SK-N-SH (cell line): ENCODE measurements around the gene EHD1. TPM values are rescaled to one million over a fixed set of nuclear protein-coding genes. Genes with fewer than 3 reads are reported as not detected.

Experiments
- CTCF ChIA-PET: fragments of 300-600, 350-600 bp; formaldehyde crosslinking; extraction: SDS; loops from one replicate; lab custom pipeline; 2021; lab: Yijun Ruan, JAX
- POLR2A ChIA-PET: fragments of 350-600 bp; sonication (Branson Sonifier 250); formaldehyde crosslinking; extraction: SDS; loops from one replicate; lab custom pipeline; 2020; ENCODE audit warnings: antibody characterized with exemption, inconsistent platforms; lab: Yijun Ruan, JAX
- DNase-seq: peaks from one replicate; pipeline ENCODE4 v3.0.0; 2012
- H2AFZ ChIP-seq: fragments of 200-600 bp; sonication (generic); 2 replicates; pipeline ENCODE4 v1.8.1; 2016; ENCODE audit warnings: antibody characterized with exemption, mild to moderate bottlenecking, low read depth
- H3F3A ChIP-seq: fragments of 200-600 bp; sonication (generic); replicated peaks from 2 replicates; pipeline ENCODE3; 2016; ENCODE audit warnings: antibody characterized with exemption, mild to moderate bottlenecking; ENCODE audit not compliant: insufficient read depth
- H3K27ac ChIP-seq, 2 experiments: fragments of 200-500 bp in 1 of 2; fragments of 200-600 bp in 1 of 2; sonication (Bioruptor generic) in 1 of 2; sonication (generic), shearing (Covaris generic) in 1 of 2; 2 replicates each; pipeline versions ENCODE4 v1.5.1 to v1.6.1; 2014 to 2016; ENCODE audit warnings: low read depth in 2 of 2, inconsistent platforms in 1 of 2, low read length in 1 of 2, mild to moderate bottlenecking in 1 of 2, mixed read lengths in 1 of 2
- H3K27me3 ChIP-seq: fragments of 200-600 bp; sonication (generic), shearing (Covaris generic); 2 replicates; pipeline ENCODE4 v1.6.1; 2016; ENCODE audit warnings: mixed run types; ENCODE audit not compliant: insufficient read depth
- H3K36me3 ChIP-seq, 2 experiments: fragments of 200-500 bp in 1 of 2; fragments of 200-600 bp in 1 of 2; sonication (Bioruptor generic) in 1 of 2; sonication (generic) in 1 of 2; replicated peaks in 1 of 2; 2 replicates each; pipeline versions ENCODE3 to v1.5.1; 2014 to 2016; ENCODE audit warnings: low read length in 1 of 2, mild to moderate bottlenecking in 1 of 2; ENCODE audit not compliant: insufficient read depth in 2 of 2, control insufficient read depth in 1 of 2
- H3K4me1 ChIP-seq, 2 experiments: fragments of 200-500 bp in 1 of 2; fragments of 200-600 bp in 1 of 2; sonication (Bioruptor generic) in 1 of 2; sonication (generic), shearing (Covaris generic) in 1 of 2; 2 replicates each; pipeline versions ENCODE4 v1.5.1 to v1.6.1; 2014 to 2016; ENCODE audit warnings: low read depth in 1 of 2, low read length in 1 of 2, mixed run types in 1 of 2; ENCODE audit not compliant: insufficient read depth in 2 of 2, control insufficient read depth in 1 of 2
- H3K4me2 ChIP-seq: fragments of 200-600 bp; sonication (generic), shearing (Covaris generic); 2 replicates; pipeline ENCODE4 v1.6.1; 2017; ENCODE audit warnings: mixed run types
- H3K4me3 ChIP-seq, 2 experiments: fragments of 200-500 bp in 1 of 2; fragments of 200-600 bp in 1 of 2; sonication (Bioruptor generic) in 1 of 2; sonication (generic), shearing (Covaris generic) in 1 of 2; 2 replicates each; pipeline versions ENCODE4 v1.5.1 to v1.8.1; 2014 to 2016; ENCODE audit warnings: low read depth in 2 of 2, inconsistent platforms in 1 of 2, low read length in 1 of 2, mild to moderate bottlenecking in 1 of 2, mixed read lengths in 1 of 2, moderate library complexity in 1 of 2
- H3K79me2 ChIP-seq: fragments of 200-600 bp; sonication (generic); 2 replicates; pipeline ENCODE4 v1.8.1; 2017; ENCODE audit warnings: mild to moderate bottlenecking; ENCODE audit not compliant: insufficient read depth
- H3K9ac ChIP-seq: fragments of 200-600 bp; sonication (generic); 2 replicates; pipeline ENCODE4 v1.6.1; 2017; ENCODE audit warnings: mixed run types
- H3K9me2 ChIP-seq: fragments of 200-600 bp; sonication (generic); 2 replicates; pipeline ENCODE4 v1.6.1; 2017; ENCODE audit warnings: mixed run types
- H3K9me3 ChIP-seq: fragments of 200-600 bp; sonication (generic); 2 replicates; pipeline ENCODE4 v1.6.1; 2017; ENCODE audit warnings: mixed run types, mild to moderate bottlenecking, moderate library complexity
- H4K20me1 ChIP-seq: fragments of 200-600 bp; sonication (generic); 2 replicates; pipeline ENCODE4 v1.6.1; 2017; ENCODE audit warnings: mild to moderate bottlenecking, mixed run types; ENCODE audit not compliant: insufficient read depth
- CHD2 ChIP-seq: fragments of 150-350 bp; IDR thresholded peaks from 2 replicates; pipeline ENCODE4 v1.6.1; 2018; ENCODE audit warnings: low read length; ENCODE audit not compliant: partially characterized antibody
- ELF1 ChIP-seq: IDR thresholded peaks from 2 replicates; pipeline ENCODE4 v1.4.0; 2012
- EP300 ChIP-seq, 2 experiments: IDR thresholded peaks; 2 replicates each; pipeline versions ENCODE4 v1.4.0 to v1.6.1; 2012; ENCODE audit warnings: borderline replicate concordance in 1 of 2, low read depth in 1 of 2, low read length in 1 of 2
- EZH2phosphoT487 ChIP-seq: fragments of 200-600 bp; sonication (generic); IDR thresholded peaks from 2 replicates; pipeline ENCODE4 v1.6.1; 2017; ENCODE audit warnings: low read depth, mixed run types, mild to moderate bottlenecking, antibody characterized with exemption, moderate library complexity, borderline replicate concordance
- FOSL2 ChIP-seq: IDR thresholded peaks from 2 replicates; pipeline ENCODE4 v1.4.0; 2012; ENCODE audit warnings: low read depth, mild to moderate bottlenecking, moderate library complexity, borderline replicate concordance
- FOXJ3 ChIP-seq: sonication (generic); formaldehyde crosslinking; IDR thresholded peaks from 2 replicates; pipeline ENCODE4 v1.5.1; 2020; ENCODE audit warnings: mild to moderate bottlenecking, missing genetic modification reagents
- IRF3 ChIP-seq: fragments of 150-350 bp; IDR thresholded peaks from 2 replicates; pipeline ENCODE4 v1.6.1; 2016; ENCODE audit warnings: mild to moderate bottlenecking, low read depth, low read length
- MEF2A ChIP-seq: IDR thresholded peaks from 2 replicates; pipeline ENCODE4 v1.4.0; 2012; ENCODE audit warnings: low read depth, borderline replicate concordance
- MXI1 ChIP-seq: IDR thresholded peaks from 2 replicates; pipeline ENCODE4 v1.6.1; 2012; ENCODE audit warnings: mild to moderate bottlenecking, low read depth, low read length, improper control_type of control experiment
- NFIC ChIP-seq: IDR thresholded peaks from 2 replicates; pipeline ENCODE4 v1.4.0; 2012; ENCODE audit warnings: borderline replicate concordance
- NRF1 ChIP-seq: IDR thresholded peaks from 2 replicates; pipeline ENCODE4 v1.6.1; 2012; ENCODE audit warnings: low read depth, mild to moderate bottlenecking, low read length
- POLR2AphosphoS5 ChIP-seq: IDR thresholded peaks from 2 replicates; pipeline ENCODE4 v1.6.1; 2012; ENCODE audit warnings: low read depth, low read length
- RAD21 ChIP-seq: IDR thresholded peaks from 2 replicates; pipeline ENCODE4 v1.6.1; 2012; ENCODE audit warnings: mild to moderate bottlenecking, low read length
- RCOR1 ChIP-seq: fragments of 150-350 bp; IDR thresholded peaks from 2 replicates; pipeline ENCODE4 v1.6.1; 2017; ENCODE audit warnings: antibody characterized with exemption, low read length
- RFX5 ChIP-seq: IDR thresholded peaks from 2 replicates; pipeline ENCODE4 v1.6.1; 2012; ENCODE audit warnings: mild to moderate bottlenecking, improper control_type of control experiment, low read length
- TAF1 ChIP-seq: IDR thresholded peaks from 2 replicates; pipeline ENCODE4 v1.6.1; 2012; ENCODE audit warnings: low read depth, mild to moderate bottlenecking, low read length, moderate library complexity, borderline replicate concordance
- USF1 ChIP-seq: IDR thresholded peaks from 2 replicates; pipeline ENCODE4 v1.4.0; 2012; ENCODE audit warnings: low read depth, borderline replicate concordance
- USF2 ChIP-seq: fragments of 150-350 bp; IDR thresholded peaks from 2 replicates; pipeline ENCODE4 v1.6.1; 2017; ENCODE audit warnings: antibody characterized with exemption, low read length, low read depth, borderline replicate concordance
- WGBS: methylation state at CpG from one replicate; pipeline ENCODE4 v1.1.6; 2017; ENCODE audit warnings: low lambda C conversion rate; 5-methylcytosine and 5-hydroxymethylcytosine counted together
- polyA plus RNA-seq, 3 experiments: library from polyadenylated mRNA; depleted of rRNA; stranded (reverse); fragments of >200 nt; gene quantifications; 2 replicates each; pipeline ENCODE4 v1.2.3, GENCODE V29; 2012

The EHD1 gene
- polyA plus RNA-seq, 1 of the 3 experiments (the other 2 are of a cell fraction): 93.3 TPM

- Histone ChIP-seq H3K4me1 (peaks cover 11 to 28% of the 10 kb centered on the region in 2 experiments; a peak in 3 of 4 replicates), H3K79me2 (peaks cover 57% of the 10 kb centered on the region), H3K9me3 (no peaks in the 10 kb centered on the region), H3F3A (peaks cover 12% of the 10 kb centered on the region), H3K9me2 (no peaks in the 10 kb centered on the region), H3K36me3 (peaks cover 7 to 22% of the 10 kb centered on the region in 2 experiments), H3K27me3 (no peaks in the 10 kb centered on the region), H2AFZ (no peak overlapping the region), H3K4me3 (no peak overlapping the region), H4K20me1 (peaks cover 21% of the 10 kb centered on the region), H3K9ac (no peak overlapping the region), H3K27ac (no peak overlapping the region), H3K4me2 (no peak overlapping the region)
- no peak for DNase-seq
- TF ChIP-seq FOSL2 (no peak), IRF3 (no peak), RAD21 (no peak), NFIC (no peak), USF2 (no peak), USF1 (no peak), EZH2phosphoT487 (no peak), TAF1 (no peak), NRF1 (no peak), MEF2A (no peak), RFX5 (no peak), MXI1 (no peak), RCOR1 (no peak), EP300 (IDR thresholded peaks at IDR 0.05; ENCODE audit: borderline replicate concordance in 1 of 2, low read depth in 1 of 2, low read length in 1 of 2) (no peak), POLR2AphosphoS5 (no peak), CHD2 (no peak), FOXJ3 (no peak), ELF1 (no peak)
- 91% methylated on average over 17 of the region's 19 CpGs for WGBS
- POLR2A ChIA-PET: no interaction called here
- CTCF ChIA-PET: interaction anchor here (0.9 to 3.9 kb wide), 5 partner anchors 10 to 35 kb away, joined by 3 to 18 read pairs (median 8); no protein-coding TSS in a partner anchor
Measured at GRCh38 chr11:64858467-64859263, 19.8 kb downstream of the EHD1 start.
